GM19025 (cell line): ENCODE results near the gene COA5.
A peak's percentile ranks its signal among the peaks of the same experiment; 100 is the strongest.

ENCODE experiments used
- ATAC-seq: cut with Tn5 transposase; IDR thresholded peaks from one replicate; pipeline ENCODE4 v1.9.1; 2021; ENCODE audit warnings: mild to moderate bottlenecking, low read depth, moderate library complexity; ENCODE audit not compliant: unreplicated experiment

Gene COA5

GRCh38 chr2:98608116-98608961 is at the start of gene COA5, which contains the start of gene UNC50:
COA5 (minus strand) TSS chr2:98608512; CDS start chr2:98608405, 107 bp downstream.
UNC50 (plus strand) TSS chr2:98608589; CDS start chr2:98609760, 1,171 bp downstream.
- peak; percentile 85 for ATAC-seq

GRCh38 chr2:98656800-98657199 is 48.5 kb upstream of the COA5 start:
- ATAC-seq: no peak

GRCh38 chr2:98654699-98655495 is 46.6 kb upstream of the COA5 start:
- no peak for ATAC-seq

GRCh38 chr2:98650998-98651397 is 42.7 kb upstream of the COA5 start:
- ATAC-seq: no peak

GRCh38 chr2:98649992-98650375 is 41.7 kb upstream of the COA5 start:
- no peak for ATAC-seq

- peak; percentile 55 for ATAC-seq
Observed at GRCh38 chr2:98649135-98649991, 41.1 kb upstream of the COA5 start.

- ATAC-seq: no peak
Observed at GRCh38 chr2:98648451-98648850, 40.1 kb upstream of the COA5 start.

- ATAC-seq: no peak
Observed at GRCh38 chr2:98647636-98648035, 39.3 kb upstream of the COA5 start.

GRCh38 chr2:98643496-98644100 is 35.3 kb upstream of the COA5 start:
- no peak for ATAC-seq

- no peak for ATAC-seq
Observed at GRCh38 chr2:98637401-98638147, 29.3 kb upstream of the COA5 start.

- no peak for ATAC-seq
Observed at GRCh38 chr2:98634406-98635092, 26.2 kb upstream of the COA5 start.

GRCh38 chr2:98632351-98632750 is 24.0 kb upstream of the COA5 start:
- no peak for ATAC-seq

- ATAC-seq: no peak
Observed at GRCh38 chr2:98623657-98624056, 15.3 kb upstream of the COA5 start.

GRCh38 chr2:98617149-98617548 is 8.8 kb upstream of the COA5 start:
- no peak for ATAC-seq

GRCh38 chr2:98615481-98615880 is 7.2 kb upstream of the COA5 start:
- ATAC-seq: no peak

GRCh38 chr2:98614024-98614739 is 5.9 kb upstream of the COA5 start:
- no peak for ATAC-seq

GRCh38 chr2:98608962-98609604 is 771 bp upstream of the COA5 start:
- ATAC-seq: peak; percentile 7

GRCh38 chr2:98607741-98608115 is 584 bp downstream of the COA5 start:
- ATAC-seq: no peak
